Progenitor cell of endocrine pancreas (in vitro differentiated cells): ENCODE results near the gene OR52E2. TPM values are rescaled to one million over a fixed set of nuclear protein-coding genes. Genes with fewer than 3 reads are reported as not detected.

Experiments used
- DNase-seq: peaks from one replicate; pipeline ENCODE4 v3.0.0; 2021; ENCODE audit warnings: low spot score; ENCODE audit not compliant: unreplicated experiment
- H3K27ac Mint-ChIP-seq: 2 replicates; pipeline ENCODE4 v1.8.0; 2021; ENCODE audit warnings: mild to moderate bottlenecking, moderate library complexity, mixed read lengths
- H3K27me3 Mint-ChIP-seq: 2 replicates; pipeline ENCODE4 v1.8.0; 2021; ENCODE audit warnings: mixed read lengths
- H3K36me3 Mint-ChIP-seq: 2 replicates; pipeline ENCODE4 v1.8.0; 2022; ENCODE audit warnings: mixed read lengths; ENCODE audit not compliant: insufficient read depth
- H3K4me1 Mint-ChIP-seq: 2 replicates; pipeline ENCODE4 v1.8.0; 2021; ENCODE audit warnings: low read depth, mixed read lengths
- H3K4me3 Mint-ChIP-seq: 2 replicates; pipeline ENCODE4 v1.8.0; 2021; ENCODE audit warnings: low read depth, mild to moderate bottlenecking, moderate library complexity, mixed read lengths
- H3K9me3 Mint-ChIP-seq: 2 replicates; pipeline ENCODE4 v1.8.0; 2021; ENCODE audit warnings: low read depth, mixed read lengths
- CTCF ChIP-seq: fragments of 200-600 bp; sonication (generic); IDR thresholded peaks from one replicate; pipeline ENCODE4 v1.5.0; 2021; ENCODE audit warnings: antibody characterized with exemption, mild to moderate bottlenecking; ENCODE audit not compliant: unreplicated experiment
- total RNA-seq: library from RNA; stranded (reverse); gene quantifications from 2 replicates; pipeline ENCODE4 v1.2.1, GENCODE V29; 2021

OR52E2 gene
- total RNA-seq, 1 donor from 2014 or later, result not detected

- DNase-seq, result no peak
- Mint-ChIP-seq H3K4me3 (no peak overlapping the region), H3K9me3 (peaks cover 4% of the 10 kb centered on the region), H3K36me3 (no peaks in the 10 kb centered on the region), H3K4me1 (peaks cover 11% of the 10 kb centered on the region), H3K27me3 (no peaks in the 10 kb centered on the region), H3K27ac (no peak overlapping the region)
- TF ChIP-seq CTCF, result no peak
These were observed 16.0 kb downstream of the OR52E2 start for GRCh38 chr11:5043380-5043779.

- no peak for TF ChIP-seq CTCF
- H3K4me3 Mint-ChIP-seq, result no peak overlapping the region
- H3K36me3 Mint-ChIP-seq, result no peaks in the 10 kb centered on the region
- no peak for DNase-seq
- H3K4me1 Mint-ChIP-seq, result peaks cover 11% of the 10 kb centered on the region
- H3K27ac Mint-ChIP-seq, result no peak overlapping the region
- peaks cover 2% of the 10 kb centered on the region for H3K9me3 Mint-ChIP-seq
- no peaks in the 10 kb centered on the region for H3K27me3 Mint-ChIP-seq
These were observed 17.3 kb downstream of the OR52E2 start for GRCh38 chr11:5042091-5042490.

- Mint-ChIP-seq H3K27ac (no peak overlapping the region), H3K4me1 (peaks cover 5% of the 10 kb centered on the region), H3K4me3 (no peak overlapping the region), H3K27me3 (no peaks in the 10 kb centered on the region), H3K36me3 (no peaks in the 10 kb centered on the region), H3K9me3 (no peaks in the 10 kb centered on the region)
- no peak for DNase-seq
- TF ChIP-seq CTCF, result no peak
These were observed 18.6 kb downstream of the OR52E2 start for GRCh38 chr11:5040876-5041275.

GRCh38 chr11:5038341-5038740 is 21.1 kb downstream of the OR52E2 start:
- no peak for TF ChIP-seq CTCF
- H3K27me3 Mint-ChIP-seq, result no peaks in the 10 kb centered on the region
- H3K9me3 Mint-ChIP-seq, result no peaks in the 10 kb centered on the region
- H3K27ac Mint-ChIP-seq, result no peak overlapping the region
- no peak overlapping the region for H3K4me3 Mint-ChIP-seq
- no peak for DNase-seq
- no peaks in the 10 kb centered on the region for H3K36me3 Mint-ChIP-seq
- H3K4me1 Mint-ChIP-seq, result no peaks in the 10 kb centered on the region

- Mint-ChIP-seq H3K36me3 (no peaks in the 10 kb centered on the region), H3K27me3 (no peaks in the 10 kb centered on the region), H3K27ac (no peak overlapping the region), H3K4me1 (no peaks in the 10 kb centered on the region), H3K4me3 (no peak overlapping the region), H3K9me3 (no peaks in the 10 kb centered on the region)
- no peak for TF ChIP-seq CTCF
- no peak for DNase-seq
These were observed 21.5 kb downstream of the OR52E2 start for GRCh38 chr11:5037926-5038325.
